KG1 (cell line): Measurements from ENCODE around the gene GPRASP1.
"Not testable (repeated sequence)": the region's sequence is repeated elsewhere in the genome, so short reads cannot be mapped to it uniquely, and the experiment has no call there.

Source experiments
- DNase-seq: peaks from one replicate; lab custom pipeline; 2025; lab: John Stamatoyannopoulos, UW

Gene GPRASP1, protein sequence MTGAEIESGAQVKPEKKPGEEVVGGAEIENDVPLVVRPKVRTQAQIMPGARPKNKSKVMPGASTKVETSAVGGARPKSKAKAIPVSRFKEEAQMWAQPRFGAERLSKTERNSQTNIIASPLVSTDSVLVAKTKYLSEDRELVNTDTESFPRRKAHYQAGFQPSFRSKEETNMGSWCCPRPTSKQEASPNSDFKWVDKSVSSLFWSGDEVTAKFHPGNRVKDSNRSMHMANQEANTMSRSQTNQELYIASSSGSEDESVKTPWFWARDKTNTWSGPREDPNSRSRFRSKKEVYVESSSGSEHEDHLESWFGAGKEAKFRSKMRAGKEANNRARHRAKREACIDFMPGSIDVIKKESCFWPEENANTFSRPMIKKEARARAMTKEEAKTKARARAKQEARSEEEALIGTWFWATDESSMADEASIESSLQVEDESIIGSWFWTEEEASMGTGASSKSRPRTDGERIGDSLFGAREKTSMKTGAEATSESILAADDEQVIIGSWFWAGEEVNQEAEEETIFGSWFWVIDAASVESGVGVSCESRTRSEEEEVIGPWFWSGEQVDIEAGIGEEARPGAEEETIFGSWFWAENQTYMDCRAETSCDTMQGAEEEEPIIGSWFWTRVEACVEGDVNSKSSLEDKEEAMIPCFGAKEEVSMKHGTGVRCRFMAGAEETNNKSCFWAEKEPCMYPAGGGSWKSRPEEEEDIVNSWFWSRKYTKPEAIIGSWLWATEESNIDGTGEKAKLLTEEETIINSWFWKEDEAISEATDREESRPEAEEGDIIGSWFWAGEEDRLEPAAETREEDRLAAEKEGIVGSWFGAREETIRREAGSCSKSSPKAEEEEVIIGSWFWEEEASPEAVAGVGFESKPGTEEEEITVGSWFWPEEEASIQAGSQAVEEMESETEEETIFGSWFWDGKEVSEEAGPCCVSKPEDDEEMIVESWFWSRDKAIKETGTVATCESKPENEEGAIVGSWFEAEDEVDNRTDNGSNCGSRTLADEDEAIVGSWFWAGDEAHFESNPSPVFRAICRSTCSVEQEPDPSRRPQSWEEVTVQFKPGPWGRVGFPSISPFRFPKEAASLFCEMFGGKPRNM (N-terminal part only)

DNA sequence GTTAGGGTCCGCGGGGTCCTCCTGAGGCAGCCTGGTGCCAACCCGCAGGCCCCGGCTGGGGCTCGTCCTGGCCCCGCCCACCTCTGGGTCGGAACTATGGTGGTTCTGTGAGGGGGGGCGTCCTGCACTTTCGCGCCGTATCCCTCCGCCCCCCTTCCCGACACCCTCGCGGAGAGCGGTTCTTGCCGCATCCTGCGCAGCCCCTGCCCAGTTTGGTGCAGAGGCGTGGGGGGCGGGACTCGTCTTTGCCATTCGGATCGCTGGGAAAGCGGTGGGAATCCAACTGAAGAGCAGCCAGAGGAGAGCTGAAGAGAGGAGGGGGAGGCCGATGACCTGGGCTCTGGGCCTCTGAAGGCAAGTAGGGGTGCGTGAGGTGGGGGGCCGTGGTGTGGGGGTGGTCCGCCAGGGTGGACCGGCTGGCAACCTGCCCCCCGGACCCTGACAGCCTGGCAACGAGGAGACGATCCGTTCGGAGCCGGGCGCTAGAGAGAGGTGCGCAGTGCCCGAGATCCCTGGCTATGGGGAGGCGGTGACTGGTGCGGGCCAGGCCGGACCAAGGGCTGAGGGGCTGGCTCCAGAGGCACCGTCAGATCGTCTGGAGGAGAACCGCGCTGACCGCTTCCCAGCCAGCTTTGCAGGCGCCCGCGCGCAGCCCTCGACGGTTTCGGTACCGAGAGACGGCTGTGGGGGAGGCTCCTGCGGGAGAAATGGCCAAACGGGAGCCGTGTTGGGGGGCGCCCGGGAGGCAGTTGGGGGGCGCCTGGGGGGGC lies at the start of gene GPRASP1:
Gene GPRASP1 (plus strand): TSS at position 242 of the 770 bp plus-strand sequence. CDS start 2,431 bp downstream, outside the sequence.
- no peak for DNase-seq

DNA sequence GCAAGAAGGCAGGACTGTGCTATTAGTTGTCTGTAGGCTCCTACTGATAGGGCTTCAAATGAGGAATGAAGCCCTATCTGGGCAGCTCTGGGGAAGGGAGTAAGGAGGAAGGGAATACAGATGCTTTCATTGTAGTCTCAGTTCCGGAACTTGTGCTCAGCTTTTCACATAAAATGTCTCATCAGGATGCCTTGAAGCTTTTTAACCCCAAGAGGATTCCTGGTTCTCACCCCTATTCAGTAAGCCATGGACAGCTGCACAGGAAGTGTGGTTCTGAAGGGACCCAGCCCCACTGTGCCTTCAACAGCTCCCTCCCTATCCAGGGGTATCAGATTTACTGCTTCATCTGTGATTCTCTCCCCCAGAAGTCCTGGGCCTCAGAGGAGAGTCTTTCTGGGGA lies 47.0 kb upstream of the GPRASP1 start:
- DNase-seq = no peak

DNA sequence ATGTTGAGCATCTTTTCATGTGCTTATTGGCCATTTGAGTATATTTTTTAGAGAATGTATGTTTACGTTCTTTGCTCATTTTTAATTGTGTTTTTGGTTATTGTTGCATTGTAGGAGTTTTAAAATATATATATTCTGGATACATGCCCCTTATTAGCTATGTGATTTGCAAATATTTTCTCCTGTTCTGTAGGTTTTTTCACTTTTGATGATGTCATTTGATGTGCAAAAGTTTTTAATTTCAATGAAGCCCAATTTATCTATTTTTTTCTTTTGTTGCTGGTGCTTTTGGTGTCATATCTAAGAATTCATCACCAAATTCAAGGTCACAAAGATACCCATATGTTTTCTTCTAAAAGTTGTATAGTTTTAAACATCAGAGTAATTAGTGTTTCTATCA lies 45.2 kb upstream of the GPRASP1 start:
- no peak for DNase-seq

DNA sequence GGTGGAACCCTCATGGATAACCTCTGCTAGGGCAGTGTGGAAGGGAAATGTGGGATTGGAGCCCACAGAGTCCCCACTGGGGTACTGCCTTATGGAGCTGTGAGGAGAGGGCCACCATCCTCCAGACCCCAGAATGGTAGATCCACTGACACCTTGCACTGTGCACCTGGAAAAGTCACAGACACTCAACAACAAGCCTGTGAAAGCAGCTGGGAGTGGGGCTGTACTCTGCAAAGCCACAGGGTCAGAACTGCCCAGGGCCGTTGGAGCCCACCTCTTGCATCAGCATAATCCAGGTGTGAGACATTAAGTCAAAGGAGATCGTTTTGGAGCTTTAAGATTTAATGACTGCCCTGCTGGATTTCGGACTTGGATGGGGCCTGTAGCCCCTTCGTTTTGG lies 40.4 kb upstream of the GPRASP1 start:
- no peak for DNase-seq

DNA sequence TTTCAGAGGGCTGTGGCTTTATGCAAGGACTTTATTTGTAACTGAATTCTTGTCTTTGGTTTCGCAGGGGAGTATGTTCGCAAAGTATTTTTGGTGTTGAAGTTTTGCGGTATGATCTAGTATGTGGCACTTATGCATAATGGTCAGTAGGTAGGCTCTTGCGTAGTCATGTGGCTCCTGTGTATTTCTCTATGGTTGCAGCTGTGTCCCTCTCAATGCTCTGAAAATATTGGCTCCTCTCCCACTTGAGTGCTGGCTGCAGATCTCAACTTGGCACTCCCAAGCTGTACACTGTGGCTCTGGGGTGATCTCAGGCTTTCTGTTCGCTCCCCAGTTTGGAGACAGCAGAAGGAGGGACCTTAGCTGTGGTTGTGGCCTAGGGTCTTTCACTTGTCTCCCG lies 27.2 kb upstream of the GPRASP1 start:
- no peak for DNase-seq

DNA sequence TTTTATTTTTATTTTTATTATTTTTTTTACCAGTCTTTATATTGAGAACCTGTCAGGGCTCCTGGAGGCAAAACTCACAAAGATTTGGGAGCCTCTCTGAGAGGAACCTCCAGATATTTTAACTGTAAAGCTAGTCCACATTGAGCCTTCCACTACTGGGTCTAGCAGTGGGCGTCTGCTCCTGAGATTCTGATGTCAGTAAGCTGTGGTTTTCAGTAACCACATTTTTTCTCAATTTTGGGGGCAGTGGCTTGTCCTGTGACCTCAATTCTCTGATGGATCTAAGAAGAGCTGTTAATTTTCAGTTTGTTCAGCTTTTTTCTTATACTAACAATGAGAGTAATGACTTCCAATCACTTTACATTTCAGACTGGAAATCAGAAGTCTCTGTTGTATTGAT lies 23.6 kb upstream of the GPRASP1 start:
- no peak for DNase-seq

DNA sequence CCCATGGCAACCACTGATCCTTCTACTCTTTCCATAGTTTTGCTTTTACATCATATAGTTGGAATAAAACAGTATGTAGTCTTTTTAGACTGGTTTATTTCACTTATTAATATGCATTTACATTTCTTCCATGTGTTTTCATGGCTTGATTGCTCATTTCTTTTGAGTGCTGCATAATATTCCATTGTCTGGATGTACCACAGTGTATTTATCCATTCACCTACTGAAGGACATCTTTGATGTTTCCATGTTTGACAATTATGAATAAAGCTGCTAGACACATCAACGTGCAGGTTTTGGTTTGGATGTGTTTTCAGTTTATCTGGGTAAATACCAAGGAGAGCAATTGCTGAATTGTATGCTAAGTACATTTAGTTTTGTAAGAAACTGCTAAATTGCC lies 13.7 kb upstream of the GPRASP1 start:
- DNase-seq = no peak

DNA sequence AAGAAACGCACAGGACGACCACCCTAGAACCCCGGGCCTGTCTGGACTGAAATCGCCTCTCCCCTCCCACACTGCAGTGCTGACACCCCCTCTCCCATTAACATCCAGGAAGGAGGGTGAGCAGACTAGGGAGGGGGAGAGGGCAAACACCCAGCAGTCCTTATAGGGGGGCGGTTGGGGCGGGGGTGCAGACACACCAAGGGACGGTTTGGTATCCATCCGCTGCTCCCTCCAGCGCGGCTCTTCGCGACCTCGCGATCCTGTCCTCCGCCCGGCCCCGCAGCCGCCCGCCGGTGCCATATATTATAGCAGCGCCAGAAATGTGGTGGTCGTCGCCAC lies 411 bp upstream of the GPRASP1 start:
- DNase-seq = no peak

DNA sequence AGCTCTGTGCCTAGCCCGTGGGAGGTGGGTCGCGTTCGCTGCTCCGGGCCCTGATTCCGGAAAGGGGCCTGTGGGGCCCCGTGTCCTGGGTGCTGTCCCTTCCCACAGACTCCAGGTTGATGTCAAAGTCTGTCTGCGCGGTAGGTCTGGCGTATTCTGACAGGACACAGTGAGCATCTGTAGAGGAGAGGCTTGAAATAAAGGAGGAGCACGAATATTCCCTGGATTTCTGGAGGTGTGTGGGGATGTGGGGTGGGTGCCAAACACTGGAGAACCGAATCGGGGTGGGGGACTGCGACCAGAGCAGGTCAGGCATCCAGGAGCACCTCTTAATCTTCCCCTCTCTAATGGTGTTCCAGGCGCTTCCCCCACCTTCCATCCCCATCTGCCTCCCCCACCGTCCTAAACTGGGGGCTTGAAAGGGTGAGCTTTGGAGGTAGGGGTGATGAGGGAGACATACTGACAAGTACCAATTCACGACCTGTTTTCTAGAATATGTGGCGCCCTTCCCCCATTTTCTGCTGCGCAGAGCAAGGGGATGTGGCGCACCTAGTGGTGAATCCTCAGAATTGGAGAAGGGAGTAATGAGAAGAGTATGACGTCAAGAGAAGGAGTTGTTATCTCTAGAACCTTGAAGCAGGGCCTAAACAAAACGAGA lies 877 bp downstream of the GPRASP1 start:
- no peak for DNase-seq

DNA sequence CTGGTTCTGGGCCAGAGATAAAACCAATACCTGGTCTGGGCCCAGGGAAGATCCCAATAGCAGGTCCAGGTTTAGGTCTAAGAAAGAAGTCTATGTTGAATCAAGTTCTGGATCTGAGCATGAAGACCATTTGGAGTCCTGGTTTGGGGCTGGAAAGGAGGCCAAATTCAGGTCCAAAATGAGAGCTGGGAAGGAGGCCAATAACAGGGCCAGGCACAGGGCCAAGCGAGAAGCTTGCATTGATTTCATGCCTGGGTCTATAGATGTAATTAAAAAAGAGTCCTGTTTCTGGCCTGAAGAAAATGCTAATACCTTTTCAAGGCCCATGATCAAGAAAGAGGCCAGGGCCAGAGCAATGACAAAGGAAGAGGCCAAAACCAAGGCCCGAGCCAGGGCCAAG lies 3.4 kb downstream of the GPRASP1 start:
- no peak for DNase-seq

DNA sequence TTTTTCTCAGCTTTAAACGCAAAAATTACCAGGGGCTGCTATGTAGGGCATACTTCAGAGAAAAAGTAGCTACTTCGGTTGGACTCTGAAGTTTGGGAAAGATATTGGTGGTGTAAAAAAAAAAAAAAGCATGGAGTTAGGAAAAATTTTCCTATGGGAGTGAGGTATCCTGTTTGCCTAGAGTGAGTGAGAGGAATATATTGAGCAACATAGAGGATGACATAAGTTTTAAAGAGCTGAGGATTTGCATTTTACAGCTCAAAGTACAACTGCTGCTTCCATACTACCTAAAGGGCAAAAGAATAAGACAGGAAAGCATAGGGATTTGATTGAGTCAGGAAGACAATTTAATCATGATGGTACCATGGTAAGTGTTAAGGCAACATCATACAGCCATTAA lies 7.3 kb downstream of the GPRASP1 start:
- DNase-seq = no peak

DNA sequence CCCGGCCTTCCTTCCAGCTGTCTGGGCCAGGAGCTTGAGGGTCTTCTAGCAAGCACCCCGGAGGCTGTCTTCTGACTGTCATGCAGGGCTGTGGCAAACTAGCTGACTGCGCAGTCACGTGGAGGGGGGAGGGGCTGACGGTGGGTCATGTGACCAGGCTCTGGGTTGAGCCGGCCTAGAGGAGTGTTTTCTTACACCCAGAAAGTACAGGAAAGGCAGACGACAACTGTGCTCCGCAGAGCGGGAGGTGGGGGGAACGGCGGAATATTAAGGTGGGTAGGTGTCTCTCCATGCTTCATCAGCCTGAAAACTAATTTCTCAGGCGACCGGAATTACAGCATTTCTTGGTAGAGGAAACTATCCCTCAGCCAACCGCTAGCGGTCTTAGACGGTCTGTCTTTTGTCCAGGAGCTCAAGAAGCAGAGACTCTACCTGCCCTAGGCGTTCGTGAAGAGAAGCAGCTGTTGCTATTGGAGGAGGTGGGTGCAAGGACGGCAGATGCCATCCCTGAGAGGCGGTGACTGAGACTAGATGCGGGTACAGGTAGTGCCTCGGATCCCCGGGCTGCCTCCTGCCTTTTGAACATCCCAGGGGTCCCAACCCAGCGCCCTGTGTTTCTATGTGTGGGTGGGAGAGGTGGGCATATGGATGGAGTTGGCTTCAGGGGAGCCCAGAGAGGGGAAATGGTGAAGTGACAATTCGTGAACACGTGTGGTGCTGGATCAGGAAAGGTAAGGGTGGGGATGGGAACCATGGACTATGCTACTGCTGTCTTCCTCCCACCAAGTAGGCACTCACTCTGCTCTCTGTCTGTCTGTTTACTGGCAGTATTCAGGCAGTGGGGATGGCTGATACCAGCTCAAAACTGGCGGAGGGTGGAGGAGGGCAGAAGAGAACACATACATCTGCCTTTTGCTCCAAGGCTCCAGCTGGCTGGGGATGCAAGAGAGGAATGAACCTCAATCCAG lies 8.8 kb downstream of the GPRASP1 start:
- DNase-seq = no peak

DNA sequence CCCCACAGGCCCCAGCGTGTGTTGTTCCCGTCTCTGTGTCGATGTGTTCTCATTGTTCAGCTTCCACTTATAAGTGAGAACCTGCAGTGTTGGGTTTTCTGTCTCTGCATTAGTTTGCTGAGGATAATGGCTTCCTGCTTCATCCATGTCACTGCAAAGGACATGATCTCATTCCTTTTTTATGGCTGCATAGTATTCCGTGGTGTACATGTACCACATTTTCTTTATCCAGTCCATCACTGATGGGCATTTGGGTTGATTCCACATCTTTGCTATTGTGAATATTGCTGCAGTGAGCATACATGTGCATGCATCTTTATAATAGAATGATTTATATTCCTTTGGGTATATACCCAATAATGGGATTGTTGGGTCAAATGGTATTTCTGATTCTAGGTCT lies 12.5 kb downstream of the GPRASP1 start:
- not testable (repeated sequence) for DNase-seq

DNA sequence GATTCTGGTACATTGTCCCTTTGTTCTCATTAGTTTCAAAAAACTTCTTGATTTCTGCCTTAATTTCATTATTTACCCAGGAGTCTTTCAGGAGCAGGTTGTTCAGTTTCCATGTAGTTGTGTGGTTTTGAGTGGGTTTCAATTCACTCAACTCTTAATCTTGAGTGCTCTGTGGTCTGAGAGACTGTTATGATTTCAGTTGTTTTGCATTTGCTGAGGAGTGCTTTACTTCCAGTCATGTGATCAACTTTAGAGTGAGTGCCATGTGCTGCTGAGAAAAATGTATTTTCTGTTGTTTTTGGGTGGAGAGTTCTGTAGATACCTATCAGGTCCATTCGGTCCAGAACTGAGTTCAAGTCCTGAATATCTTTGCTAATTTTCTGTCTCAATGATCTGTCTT lies 15.8 kb downstream of the GPRASP1 start:
- DNase-seq = not testable (repeated sequence)

DNA sequence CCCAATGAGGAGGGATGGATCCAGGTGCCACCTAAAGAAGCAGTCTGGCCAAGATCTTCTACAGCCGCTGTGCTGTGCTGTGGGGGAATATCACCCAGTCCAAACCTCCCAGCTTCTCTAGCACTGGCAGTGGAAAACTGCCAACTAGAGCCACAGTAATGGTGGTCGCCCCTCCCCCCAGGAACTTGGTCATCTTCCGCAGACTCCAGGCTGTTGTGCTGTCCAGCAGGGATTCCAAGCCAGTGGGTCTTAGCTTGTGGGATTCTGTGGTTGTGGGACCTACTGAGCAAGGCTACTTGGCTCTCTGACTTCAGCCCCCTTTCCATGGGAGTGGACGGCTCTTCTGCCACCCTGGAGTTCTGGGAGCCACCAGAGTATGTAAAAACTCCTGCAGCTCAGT lies 18.2 kb downstream of the GPRASP1 start:
- DNase-seq = no peak

DNA sequence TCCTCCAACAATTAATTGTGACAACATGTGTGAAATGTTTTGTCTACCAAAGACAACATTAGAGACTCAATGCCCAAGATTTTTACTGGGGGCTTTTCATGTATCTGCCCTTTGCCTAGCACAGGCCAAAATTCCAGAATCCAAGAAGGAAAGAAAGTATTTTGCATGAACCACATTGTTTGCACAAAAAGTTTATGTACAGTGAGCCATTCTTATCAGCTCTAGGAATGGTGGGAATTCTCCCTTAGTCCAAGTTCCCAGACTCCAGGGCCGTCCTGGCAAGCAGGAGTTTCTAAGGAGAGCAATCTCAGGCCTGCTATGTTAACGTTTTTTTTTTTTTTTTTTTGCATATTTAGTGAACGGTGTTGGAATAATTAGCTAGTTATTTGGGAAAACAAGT lies 21.6 kb downstream of the GPRASP1 start:
- DNase-seq = no peak

DNA sequence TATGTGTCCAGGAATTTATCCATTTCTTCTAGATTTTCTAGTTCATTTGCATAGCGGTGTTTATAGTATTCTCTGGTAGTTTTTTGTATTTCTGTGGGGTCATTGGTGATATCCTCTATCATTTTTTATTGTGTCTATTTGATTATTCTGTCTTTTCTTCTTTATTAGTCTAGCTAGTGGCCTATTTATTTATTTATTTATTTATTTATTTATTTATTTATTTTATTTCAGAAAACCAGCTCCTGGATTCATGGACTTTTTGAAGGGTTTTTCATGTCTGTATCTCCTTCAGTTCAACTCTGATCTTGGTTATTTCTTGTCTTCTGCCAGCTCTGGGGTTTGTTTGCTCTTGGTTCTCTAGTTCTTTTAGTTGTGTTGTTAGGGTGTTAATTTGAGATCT lies 26.2 kb downstream of the GPRASP1 start:
- DNase-seq = not testable (repeated sequence)

DNA sequence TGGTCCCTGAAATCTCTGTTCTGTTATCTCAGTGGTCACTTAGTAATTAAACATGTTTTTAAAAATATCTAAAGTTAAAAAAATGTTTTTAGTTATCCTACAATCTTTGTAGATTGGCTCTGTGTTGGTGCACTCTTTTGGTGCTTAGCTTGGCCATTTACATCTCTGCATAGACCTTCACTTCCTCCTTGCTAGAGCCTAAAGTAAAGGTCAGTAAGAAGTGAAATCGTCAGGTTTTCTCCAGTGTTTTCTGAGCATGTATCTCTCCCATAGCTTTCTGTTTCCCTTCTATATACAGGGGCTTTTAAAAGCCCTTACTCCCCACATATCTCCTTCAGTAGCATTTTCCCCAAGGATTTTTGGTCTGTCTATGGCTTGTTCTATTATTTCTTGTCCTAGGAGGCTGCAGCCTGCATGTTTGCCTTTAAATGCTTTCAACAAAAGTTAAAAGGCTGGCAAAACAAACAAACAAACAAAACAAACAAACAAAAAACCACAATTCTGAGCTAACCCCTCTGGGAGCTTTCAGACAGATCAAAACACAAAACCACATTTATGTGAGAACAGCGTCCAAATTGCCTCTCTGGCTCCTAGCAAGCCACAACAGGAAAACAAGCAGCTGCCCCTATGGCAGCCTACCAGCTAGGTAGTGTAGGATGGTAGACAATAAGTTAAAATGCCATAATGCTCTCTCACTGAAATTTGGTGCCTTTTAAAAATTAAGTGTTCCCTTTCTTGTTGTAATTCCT lies 33.7 kb downstream of the GPRASP1 start:
- DNase-seq = no peak

DNA sequence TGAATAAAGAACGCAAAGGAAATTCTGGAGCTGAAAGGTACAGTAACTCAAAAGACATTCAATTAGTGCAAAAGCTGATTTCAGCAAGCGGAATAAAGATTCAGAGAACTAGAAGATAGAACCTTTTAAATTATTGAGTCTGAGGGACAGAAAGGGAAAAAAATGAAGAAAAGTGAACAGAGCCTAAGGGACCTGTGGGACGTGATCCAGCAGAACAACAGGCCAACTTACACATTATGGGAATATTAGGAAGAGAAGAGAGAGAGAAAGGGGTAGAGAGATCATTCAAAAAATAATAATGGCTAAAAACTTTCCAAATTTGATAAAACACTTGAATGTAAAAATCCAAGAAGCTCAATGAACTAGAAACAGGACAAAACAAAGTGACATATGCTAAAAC lies 43.5 kb downstream of the GPRASP1 start:
- DNase-seq = no peak

DNA sequence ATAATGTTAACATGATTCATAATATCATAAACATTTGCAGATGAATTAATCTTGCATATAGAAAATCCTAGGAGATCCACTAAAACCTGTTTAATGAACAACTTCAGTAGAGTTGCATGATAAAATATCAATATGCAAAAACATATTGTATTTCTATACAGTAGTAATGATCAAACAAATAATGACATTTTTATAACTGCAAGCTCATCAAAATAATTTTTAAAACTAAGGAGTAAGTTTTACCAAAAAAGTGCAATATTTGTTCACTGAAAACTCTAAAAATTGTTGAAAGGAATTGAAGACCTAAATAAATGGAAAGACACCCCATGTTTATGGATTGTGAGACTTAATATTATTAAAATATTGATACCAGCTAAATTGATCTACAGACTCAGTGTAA lies 45.0 kb downstream of the GPRASP1 start:
- no peak for DNase-seq
